Transverse colon (tissue), 4 donors: Measurements from ENCODE around the gene RASSF10. TPM values are rescaled to one million over a fixed set of nuclear protein-coding genes. Genes with fewer than 3 reads are reported as not detected.

Experiments
- DNase-seq: peaks from one replicate; pipeline ENCODE4 v3.0.0-alpha.2; 2019
- H3K27ac ChIP-seq, 4 donors: fragments of 200-600 bp; sonication (generic); 2 replicates each; pipeline ENCODE4 v1.5.1; 2016 to 2018; ENCODE audit warnings: inconsistent platforms in 4 of 4
- H3K27me3 ChIP-seq: fragments of 200-600 bp; sonication (generic); 2 replicates; pipeline ENCODE4 v1.5.1; 2017; ENCODE audit warnings: inconsistent platforms
- H3K36me3 ChIP-seq, 4 donors: fragments of 200-600 bp; sonication (generic); 2 replicates each; pipeline ENCODE4 v1.5.1; 2017 to 2019; ENCODE audit warnings: inconsistent platforms in 4 of 4
- H3K4me1 ChIP-seq, 4 donors: fragments of 200-600 bp; sonication (generic); 2 replicates each; pipeline ENCODE4 v1.5.1; 2017 to 2020; ENCODE audit warnings: inconsistent platforms in 4 of 4
- H3K4me3 ChIP-seq, 4 donors: fragments of 200-600 bp; sonication (generic); 1 replicate in 1 of 4; 2 replicates in 3 of 4; pipeline versions ENCODE4 v1.5.1 to v1.6.1; 2017 to 2019; ENCODE audit warnings: inconsistent platforms in 4 of 4
- H3K9me3 ChIP-seq, 2 donors: fragments of 200-600 bp; sonication (generic); 2 replicates each; pipeline ENCODE4 v1.5.1; 2017 to 2019; ENCODE audit warnings: inconsistent platforms in 2 of 2
- EP300 ChIP-seq: sonication (generic); formaldehyde crosslinking; IDR thresholded peaks from one replicate; pipeline ENCODE4 v1.6.1; 2017; ENCODE audit warnings: antibody characterized with exemption, low read depth
- POLR2A ChIP-seq: fragments of 450-650 bp; IDR thresholded peaks from one replicate; pipeline ENCODE4 v1.6.1; 2016; ENCODE audit warnings: antibody characterized with exemption, mild to moderate bottlenecking, moderate library complexity
- POLR2AphosphoS5 ChIP-seq, 3 donors: sonication (generic); formaldehyde crosslinking; IDR thresholded peaks; one replicate each; pipeline ENCODE4 v1.6.1; 2016; ENCODE audit warnings: antibody characterized with exemption in 3 of 3
- WGBS, 2 donors: methylation state at CpG; one replicate each; pipeline ENCODE4 v1.1.5; 2018; ENCODE audit warnings: low coverage in 1 of 2; 5-methylcytosine and 5-hydroxymethylcytosine counted together
- in situ Hi-C, 4 donors: fragments of 200-750 bp; cut with MboI; loops; one replicate each; pipeline versions ENCODE4 v1.15.0 to v1.15.1; 2017; ENCODE audit warnings: low sequenced_read_pairs in 3 of 4, low pct_ligation_motif_present in 1 of 4, low pct_unique_long_range_greater_than_20kb in 1 of 4
- intact Hi-C: fragments of 100-400 bp; cut with DNase I; formaldehyde crosslinking; loops from one replicate; pipeline ENCODE4 v1.15.1; 2023; ENCODE audit warnings: low total_unique reads
- total RNA-seq, 4 donors: library from RNA; depleted of rRNA; stranded (reverse); fragments of >200 nt; gene quantifications; one replicate each; pipeline ENCODE4 v1.1.0, GENCODE V29; 2016
- TF ChIP-seq, protein P1 (sequence below), 5 experiments: fragments of 200-600 bp in 3 of 5; fragments of 450-650 bp in 2 of 5; sonication (generic) in 3 of 5; IDR thresholded peaks; 1 replicate in 2 of 5; 2 replicates in 3 of 5; pipeline ENCODE4 v1.5.1; 2016 to 2017; ENCODE audit warnings: antibody characterized with exemption in 5 of 5, inconsistent platforms in 3 of 5, mild to moderate bottlenecking in 2 of 5, moderate library complexity in 1 of 5

RASSF10 gene
- total RNA-seq, 4 donors from 2014 or later, result 0.48 TPM; not detected in 3

GRCh38 chr11:13013054-13013488 lies 4.0 kb downstream of the RASSF10 start:
- Histone ChIP-seq H3K9me3 (no peaks in the 10 kb centered on the region), H3K4me1 (peaks cover 5 to 68% (median 33%) of the 10 kb centered on the region in 4 donors), H3K27ac (no peak overlapping the region), H3K27me3 (peaks cover 69% of the 10 kb centered on the region), H3K4me3 (no peak overlapping the region), H3K36me3 (no peaks in the 10 kb centered on the region)
- WGBS, 2 donors, result 45 to 51% methylated on average over 6 to 7 of the region's 7 CpGs
- intact Hi-C loops (no loop called here), in situ Hi-C loops (no loop called here)
- DNase-seq, result no peak
- TF ChIP-seq POLR2A, result no peak
- TF ChIP-seq EP300, result no peak
- TF ChIP-seq, protein P1, sequence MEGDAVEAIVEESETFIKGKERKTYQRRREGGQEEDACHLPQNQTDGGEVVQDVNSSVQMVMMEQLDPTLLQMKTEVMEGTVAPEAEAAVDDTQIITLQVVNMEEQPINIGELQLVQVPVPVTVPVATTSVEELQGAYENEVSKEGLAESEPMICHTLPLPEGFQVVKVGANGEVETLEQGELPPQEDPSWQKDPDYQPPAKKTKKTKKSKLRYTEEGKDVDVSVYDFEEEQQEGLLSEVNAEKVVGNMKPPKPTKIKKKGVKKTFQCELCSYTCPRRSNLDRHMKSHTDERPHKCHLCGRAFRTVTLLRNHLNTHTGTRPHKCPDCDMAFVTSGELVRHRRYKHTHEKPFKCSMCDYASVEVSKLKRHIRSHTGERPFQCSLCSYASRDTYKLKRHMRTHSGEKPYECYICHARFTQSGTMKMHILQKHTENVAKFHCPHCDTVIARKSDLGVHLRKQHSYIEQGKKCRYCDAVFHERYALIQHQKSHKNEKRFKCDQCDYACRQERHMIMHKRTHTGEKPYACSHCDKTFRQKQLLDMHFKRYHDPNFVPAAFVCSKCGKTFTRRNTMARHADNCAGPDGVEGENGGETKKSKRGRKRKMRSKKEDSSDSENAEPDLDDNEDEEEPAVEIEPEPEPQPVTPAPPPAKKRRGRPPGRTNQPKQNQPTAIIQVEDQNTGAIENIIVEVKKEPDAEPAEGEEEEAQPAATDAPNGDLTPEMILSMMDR (IDR thresholded peaks at IDR 0.05), result no peak
- TF ChIP-seq POLR2AphosphoS5 (IDR thresholded peaks at IDR 0.05), result no peak

- no peak for DNase-seq
- H3K9me3 ChIP-seq, result no peaks in the 10 kb centered on the region
- in situ Hi-C loops (no loop called here), intact Hi-C loops (no loop called here)
- H3K4me1 ChIP-seq, result peaks cover 0 to 42% (median 8%) of the 10 kb centered on the region in 4 donors
- peaks cover 42% of the 10 kb centered on the region for H3K27me3 ChIP-seq
- TF ChIP-seq POLR2A, result no peak
- TF ChIP-seq, protein P1 (IDR thresholded peaks at IDR 0.05), result no peak
- TF ChIP-seq EP300, result no peak
- no peak for TF ChIP-seq POLR2AphosphoS5 (IDR thresholded peaks at IDR 0.05)
- no peak overlapping the region for H3K4me3 ChIP-seq
- H3K27ac ChIP-seq, result no peak overlapping the region
- WGBS, 2 donors, result 48 to 58% methylated on average over 4 to 6 of the region's 6 CpGs
- no peaks in the 10 kb centered on the region for H3K36me3 ChIP-seq
Measured at GRCh38 chr11:13015753-13016152, 6.6 kb downstream of the RASSF10 start.

GRCh38 chr11:13016415-13016814 lies 7.3 kb downstream of the RASSF10 start:
- H3K27ac ChIP-seq, result no peak overlapping the region
- in situ Hi-C loops, result no loop called here
- H3K4me3 ChIP-seq, result no peak overlapping the region
- DNase-seq, result peak; percentile 26
- H3K27me3 ChIP-seq, result peaks cover 36% of the 10 kb centered on the region
- no peaks in the 10 kb centered on the region for H3K36me3 ChIP-seq
- TF ChIP-seq EP300 (no peak), POLR2A (no peak), POLR2AphosphoS5 (IDR thresholded peaks at IDR 0.05) (no peak)
- TF ChIP-seq, protein P1 (IDR thresholded peaks at IDR 0.05), result no peak
- H3K9me3 ChIP-seq, result no peaks in the 10 kb centered on the region
- peaks cover 0 to 36% (median 5%) of the 10 kb centered on the region in 4 donors for H3K4me1 ChIP-seq
- intact Hi-C loops, result no loop called here

- 82 to 85% methylated on average over 4 of the region's 4 CpGs for WGBS, 2 donors
- in situ Hi-C loops, result no loop called here
Measured at GRCh38 chr11:13019313-13019712, 10.2 kb downstream of the RASSF10 start.

More at GRCh38 chr11:13019313-13019712, 10.2 kb downstream of the RASSF10 start:
- Histone ChIP-seq H3K27me3 (peaks cover 8% of the 10 kb centered on the region), H3K4me3 (no peak overlapping the region), H3K36me3 (no peaks in the 10 kb centered on the region), H3K9me3 (no peaks in the 10 kb centered on the region), H3K27ac (no peak overlapping the region), H3K4me1 (peaks cover 0 to 13% (median 0%) of the 10 kb centered on the region in 4 donors)
- intact Hi-C loops, result no loop called here
- no peak for DNase-seq
- TF ChIP-seq POLR2AphosphoS5 (IDR thresholded peaks at IDR 0.05), result no peak
- TF ChIP-seq, protein P1 (IDR thresholded peaks at IDR 0.05), result no peak
- TF ChIP-seq EP300, result no peak
- TF ChIP-seq POLR2A, result no peak
